GM21619 (cell line): ENCODE measurements around the gene PAPPA2.
"Not testable (repeated sequence)": the region's sequence is repeated elsewhere in the genome, so short reads cannot be mapped to it uniquely, and the experiment has no call there.

Experiments used
- ATAC-seq: cut with Tn5 transposase; IDR thresholded peaks from one replicate; pipeline ENCODE4 v1.9.1; 2021; ENCODE audit not compliant: unreplicated experiment

Gene PAPPA2

GRCh38 chr1:176595217-176595616 lies 132.2 kb downstream of the PAPPA2 start:
- no peak for ATAC-seq

- ATAC-seq, result no peak
Observed at GRCh38 chr1:176601348-176601747, 138.4 kb downstream of the PAPPA2 start.

- no peak for ATAC-seq
Observed at GRCh38 chr1:176602388-176603004, 139.5 kb downstream of the PAPPA2 start.

GRCh38 chr1:176603696-176604095 lies 140.7 kb downstream of the PAPPA2 start:
- ATAC-seq, result no peak

GRCh38 chr1:176604461-176604860 lies 141.5 kb downstream of the PAPPA2 start:
- no peak for ATAC-seq

- ATAC-seq, result no peak
Observed at GRCh38 chr1:176605176-176605575, 142.2 kb downstream of the PAPPA2 start.

- ATAC-seq, result no peak
Observed at GRCh38 chr1:176609556-176610408, 146.8 kb downstream of the PAPPA2 start.

GRCh38 chr1:176612791-176613190 lies 149.8 kb downstream of the PAPPA2 start:
- no peak for ATAC-seq

- ATAC-seq, result no peak
Observed at GRCh38 chr1:176617881-176618280, 154.9 kb downstream of the PAPPA2 start.

- ATAC-seq, result no peak
Observed at GRCh38 chr1:176619261-176619660, 156.3 kb downstream of the PAPPA2 start.

- no peak for ATAC-seq
Observed at GRCh38 chr1:176625365-176625764, 162.4 kb downstream of the PAPPA2 start.

GRCh38 chr1:176626572-176627061 lies 163.6 kb downstream of the PAPPA2 start:
- no peak for ATAC-seq

GRCh38 chr1:176628775-176629174 lies 165.8 kb downstream of the PAPPA2 start:
- ATAC-seq, result no peak

- not testable (repeated sequence) for ATAC-seq
Observed at GRCh38 chr1:176634733-176635132, 171.8 kb downstream of the PAPPA2 start.

GRCh38 chr1:176638713-176639526 lies 175.9 kb downstream of the PAPPA2 start:
- no peak for ATAC-seq

- ATAC-seq, result no peak
Observed at GRCh38 chr1:176643536-176643935, 180.6 kb downstream of the PAPPA2 start.

- no peak for ATAC-seq
Observed at GRCh38 chr1:176648556-176648955, 185.6 kb downstream of the PAPPA2 start.

- ATAC-seq, result no peak
Observed at GRCh38 chr1:176656257-176656995, 193.5 kb downstream of the PAPPA2 start.

GRCh38 chr1:176669782-176670181 lies 206.8 kb downstream of the PAPPA2 start:
- no peak for ATAC-seq

- ATAC-seq, result no peak
Observed at GRCh38 chr1:176670853-176671252, 207.9 kb downstream of the PAPPA2 start.
